ENCODE data around the gene ST3GAL6.

- TF ChIP-seq POLR2A (IDR thresholded peaks at IDR 0.05), result no peak
- no peak for TF ChIP-seq CTCF (IDR thresholded peaks at IDR 0.05)
Observed at GRCh38 chr3:98811048-98811447, 47.9 kb downstream of the ST3GAL6 start.
